Breast epithelium (tissue), 4 donors: ENCODE results near the gene CHRNB2. TPM values are rescaled to one million over a fixed set of nuclear protein-coding genes. Genes with fewer than 3 reads are reported as not detected.

Experiments used
- DNase-seq, 2 donors: peaks; one replicate each; pipeline ENCODE4 v3.0.0-alpha.2; 2019; ENCODE audit warnings: low spot score in 2 of 2
- H3K27ac ChIP-seq, 2 donors: fragments of 200-600 bp; sonication (generic) in 1 of 2; one replicate each; pipeline ENCODE4 v1.5.1; 2016 to 2019; ENCODE audit warnings: mild to moderate bottlenecking in 1 of 2
- H3K27me3 ChIP-seq, 2 donors: fragments of 200-600 bp; sonication (generic) in 1 of 2; one replicate each; pipeline versions ENCODE4 v1.5.1 to v1.6.0; 2017 to 2019; ENCODE audit warnings: control low read depth in 1 of 2, mild to moderate bottlenecking in 1 of 2
- H3K36me3 ChIP-seq: fragments of 200-600 bp; one replicate; pipeline ENCODE4 v1.5.1; 2019
- H3K4me1 ChIP-seq, 2 donors: fragments of 200-600 bp; sonication (generic); one replicate each; pipeline ENCODE4 v1.5.1; 2016 to 2019; ENCODE audit warnings: control low read depth in 1 of 2
- H3K4me3 ChIP-seq, 3 donors: fragments of 200-600 bp; sonication (generic); 1 replicate in 2 of 3; 2 replicates in 1 of 3; pipeline ENCODE4 v1.5.1; 2016 to 2019; ENCODE audit warnings: mild to moderate bottlenecking in 3 of 3, moderate library complexity in 2 of 3
- H3K9me3 ChIP-seq, 2 donors: fragments of 200-600 bp; sonication (generic) in 1 of 2; one replicate each; pipeline ENCODE4 v1.5.1; 2016 to 2019; ENCODE audit warnings: control low read depth in 1 of 2
- CTCF ChIP-seq, 3 donors: fragments of 450-650 bp; IDR thresholded peaks; one replicate each; pipeline ENCODE4 v1.5.1; 2016 to 2017; ENCODE audit warnings: antibody characterized with exemption in 3 of 3, mild to moderate bottlenecking in 3 of 3, moderate library complexity in 3 of 3
- POLR2A ChIP-seq: fragments of 450-650 bp; IDR thresholded peaks from one replicate; pipeline ENCODE4 v1.6.1; 2016; ENCODE audit warnings: antibody characterized with exemption, mild to moderate bottlenecking, moderate library complexity
- POLR2AphosphoS5 ChIP-seq, 3 donors: sonication (generic); formaldehyde crosslinking; IDR thresholded peaks; one replicate each; pipeline ENCODE4 v1.6.1; 2017; ENCODE audit warnings: antibody characterized with exemption in 3 of 3
- intact Hi-C: fragments of 100-400 bp; cut with DNase I; formaldehyde crosslinking; loops from one replicate; pipeline ENCODE4 v1.15.1; 2023; ENCODE audit warnings: low total_unique reads
- total RNA-seq, 3 donors: library from RNA; depleted of rRNA; stranded (reverse); fragments of >200 nt; gene quantifications; one replicate each; pipeline ENCODE4 v1.1.0, GENCODE V29; 2016

The CHRNB2 gene
- total RNA-seq, 3 donors from 2014 or later, result 0.16 to 1.3 (median 0.73) TPM

- H3K27ac ChIP-seq, result no peak overlapping the region
- intact Hi-C loops, result no loop called here
- peaks cover 0 to 4% of the 10 kb centered on the region in 2 donors for H3K4me1 ChIP-seq
- DNase-seq, result no peak
- H3K9me3 ChIP-seq, result no peaks in the 10 kb centered on the region
- H3K36me3 ChIP-seq, result no peaks in the 10 kb centered on the region
- no peak overlapping the region for H3K4me3 ChIP-seq
- no peaks in the 10 kb centered on the region for H3K27me3 ChIP-seq
- TF ChIP-seq POLR2AphosphoS5 (IDR thresholded peaks at IDR 0.05) (no peak), POLR2A (no peak), CTCF (IDR thresholded peaks at IDR 0.05) (no peak)
Measured at GRCh38 chr1:154623358-154623757, 55.8 kb downstream of the CHRNB2 start.

GRCh38 chr1:154624746-154625643, 57.4 kb downstream of the CHRNB2 start:
- H3K4me1 ChIP-seq, result peaks cover 0 to 4% of the 10 kb centered on the region in 2 donors
- no peaks in the 10 kb centered on the region for H3K27me3 ChIP-seq
- no peak for TF ChIP-seq POLR2A
- no peak for TF ChIP-seq POLR2AphosphoS5 (IDR thresholded peaks at IDR 0.05)
- intact Hi-C loops, result no loop called here
- no peak for DNase-seq
- no peaks in the 10 kb centered on the region for H3K9me3 ChIP-seq
- no peak overlapping the region for H3K27ac ChIP-seq
- no peaks in the 10 kb centered on the region for H3K36me3 ChIP-seq
- H3K4me3 ChIP-seq, result no peak overlapping the region

- peaks cover 0 to 4% of the 10 kb centered on the region in 2 donors for H3K4me1 ChIP-seq
- intact Hi-C loops, result no loop called here
- no peak for DNase-seq
- peak overlapping the region; percentile 96 for H3K27ac ChIP-seq
- H3K36me3 ChIP-seq, result no peaks in the 10 kb centered on the region
- TF ChIP-seq POLR2AphosphoS5 (IDR thresholded peaks at IDR 0.05) (no peak), CTCF (IDR thresholded peaks at IDR 0.05) (no peak), POLR2A (no peak)
- peak overlapping the region; percentile 93 to 97 (median 94) for H3K4me3 ChIP-seq
- no peaks in the 10 kb centered on the region for H3K27me3 ChIP-seq
- no peaks in the 10 kb centered on the region for H3K9me3 ChIP-seq
Measured at GRCh38 chr1:154626456-154627256, 59.1 kb downstream of the CHRNB2 start.

- H3K27me3 ChIP-seq, result no peaks in the 10 kb centered on the region
- H3K36me3 ChIP-seq, result no peaks in the 10 kb centered on the region
- TF ChIP-seq POLR2AphosphoS5 (IDR thresholded peaks at IDR 0.05) (peak; percentile 75 to 81 (median 78)), CTCF (IDR thresholded peaks at IDR 0.05) (no peak), POLR2A (no peak)
- H3K9me3 ChIP-seq, result no peaks in the 10 kb centered on the region
- DNase-seq, result peak; percentile 84 to 90
- peak overlapping the region; percentile 93 to 97 (median 94) for H3K4me3 ChIP-seq
- intact Hi-C loops, result no loop called here
- peaks cover 0 to 4% of the 10 kb centered on the region in 2 donors for H3K4me1 ChIP-seq
- H3K27ac ChIP-seq, result peak overlapping the region; percentile 96
Measured at GRCh38 chr1:154627257-154628120, 59.9 kb downstream of the CHRNB2 start.

GRCh38 chr1:154628121-154628405, 60.5 kb downstream of the CHRNB2 start:
- no peak for DNase-seq
- H3K9me3 ChIP-seq, result no peaks in the 10 kb centered on the region
- H3K4me3 ChIP-seq, result peak overlapping the region; percentile 93 to 97 (median 94)
- intact Hi-C loops, result no loop called here
- no peaks in the 10 kb centered on the region for H3K36me3 ChIP-seq
- no peaks in the 10 kb centered on the region for H3K27me3 ChIP-seq
- TF ChIP-seq POLR2AphosphoS5 (IDR thresholded peaks at IDR 0.05) (no peak), POLR2A (no peak), CTCF (IDR thresholded peaks at IDR 0.05) (no peak)
- peak overlapping the region; percentile 96 for H3K27ac ChIP-seq
- peaks cover 0 to 4% of the 10 kb centered on the region in 2 donors for H3K4me1 ChIP-seq
